B cell (primary cell): ENCODE measurements around the gene QSER1.

Experiments
- EZH2 ChIP-seq: IDR thresholded peaks from 2 replicates; pipeline ENCODE4 v1.6.1; 2012; ENCODE audit warnings: borderline replicate concordance, low read depth, mild to moderate bottlenecking, moderate library complexity, low read length; ENCODE audit not compliant: insufficient read depth, poor library complexity, severe bottlenecking
- TF ChIP-seq, protein P1 (sequence below): fragments of 200-600 bp; IDR thresholded peaks from one replicate; pipeline ENCODE4 v1.8.0; 2022; ENCODE audit warnings: antibody characterized with exemption, mild to moderate bottlenecking

DNA sequence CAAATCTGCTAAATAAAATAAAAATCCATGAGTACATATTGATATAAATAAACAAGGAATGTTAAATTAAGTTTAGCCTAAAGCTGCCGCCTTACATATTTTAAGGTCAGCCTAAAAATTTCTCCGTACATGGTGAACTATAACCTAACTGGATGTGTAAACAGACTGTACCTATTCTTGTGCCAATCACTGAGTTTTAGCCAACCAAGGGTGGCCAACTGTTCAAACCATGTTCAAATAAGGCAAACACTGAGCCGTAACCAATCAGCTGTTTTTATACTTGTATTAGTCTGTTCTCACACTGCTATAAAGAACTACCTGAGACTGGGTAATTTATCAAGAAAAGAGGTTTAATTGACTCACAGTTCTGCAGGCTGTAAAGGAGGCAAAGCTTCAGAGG lies 8.6 kb upstream of the QSER1 start:
- TF ChIP-seq, protein P1, sequence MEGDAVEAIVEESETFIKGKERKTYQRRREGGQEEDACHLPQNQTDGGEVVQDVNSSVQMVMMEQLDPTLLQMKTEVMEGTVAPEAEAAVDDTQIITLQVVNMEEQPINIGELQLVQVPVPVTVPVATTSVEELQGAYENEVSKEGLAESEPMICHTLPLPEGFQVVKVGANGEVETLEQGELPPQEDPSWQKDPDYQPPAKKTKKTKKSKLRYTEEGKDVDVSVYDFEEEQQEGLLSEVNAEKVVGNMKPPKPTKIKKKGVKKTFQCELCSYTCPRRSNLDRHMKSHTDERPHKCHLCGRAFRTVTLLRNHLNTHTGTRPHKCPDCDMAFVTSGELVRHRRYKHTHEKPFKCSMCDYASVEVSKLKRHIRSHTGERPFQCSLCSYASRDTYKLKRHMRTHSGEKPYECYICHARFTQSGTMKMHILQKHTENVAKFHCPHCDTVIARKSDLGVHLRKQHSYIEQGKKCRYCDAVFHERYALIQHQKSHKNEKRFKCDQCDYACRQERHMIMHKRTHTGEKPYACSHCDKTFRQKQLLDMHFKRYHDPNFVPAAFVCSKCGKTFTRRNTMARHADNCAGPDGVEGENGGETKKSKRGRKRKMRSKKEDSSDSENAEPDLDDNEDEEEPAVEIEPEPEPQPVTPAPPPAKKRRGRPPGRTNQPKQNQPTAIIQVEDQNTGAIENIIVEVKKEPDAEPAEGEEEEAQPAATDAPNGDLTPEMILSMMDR: no peak
- no peak for TF ChIP-seq EZH2
